SU-DHL-6 (cell line): ENCODE data around the gene TM4SF1.

Experiments
- H2AFZ ChIP-seq: fragments of 200-600 bp; sonication (generic); 2 replicates; pipeline ENCODE4 v1.6.1; 2014; ENCODE audit warnings: low read depth, mild to moderate bottlenecking, moderate library complexity, mixed read lengths, antibody characterized with exemption, low read length; ENCODE audit not compliant: severe bottlenecking
- H3F3A ChIP-seq: fragments of 200-600 bp; shearing (Covaris generic); 2 replicates; pipeline ENCODE4 v1.6.0; 2016; ENCODE audit warnings: antibody characterized with exemption, mild to moderate bottlenecking; ENCODE audit not compliant: insufficient read depth
- H3K27ac ChIP-seq: fragments of 200-600 bp; sonication (generic); 2 replicates; pipeline ENCODE4 v1.5.1; 2016; ENCODE audit warnings: low read depth, mild to moderate bottlenecking, low read length, moderate library complexity, mixed read lengths
- H3K27me3 ChIP-seq: fragments of 200-600 bp; sonication (generic), shearing (Covaris generic); 2 replicates; pipeline ENCODE4 v1.6.0; 2014; ENCODE audit warnings: mild to moderate bottlenecking, low read length
- H3K36me3 ChIP-seq: fragments of 200-600 bp; sonication (generic); 2 replicates; pipeline ENCODE4 v1.6.1; 2014; ENCODE audit warnings: mild to moderate bottlenecking, low read length, mixed read lengths
- H3K4me2 ChIP-seq: fragments of 300-600, 200-600 bp; shearing (Covaris generic), sonication (generic); 2 replicates; pipeline ENCODE4 v1.6.0; 2014; ENCODE audit warnings: low read length, low read depth, mild to moderate bottlenecking; ENCODE audit not compliant: poor library complexity, severe bottlenecking
- H3K4me3 ChIP-seq: fragments of 200-600 bp; sonication (generic); 2 replicates; pipeline ENCODE4 v1.5.1; 2014; ENCODE audit warnings: antibody characterized with exemption, low read length, mild to moderate bottlenecking, mixed read lengths; ENCODE audit not compliant: insufficient read depth, poor library complexity, severe bottlenecking
- H3K79me2 ChIP-seq: fragments of 200-600 bp; sonication (generic); 2 replicates; pipeline ENCODE4 v1.6.1; 2014; ENCODE audit warnings: mild to moderate bottlenecking, low read length, moderate library complexity; ENCODE audit not compliant: insufficient read depth
- H3K9ac ChIP-seq: fragments of 200-600 bp; sonication (generic); 2 replicates; pipeline ENCODE4 v1.7.0; 2014; ENCODE audit warnings: mild to moderate bottlenecking, low read length
- H3K9me2 ChIP-seq: fragments of 200-600 bp; sonication (generic); replicated peaks from 2 replicates; pipeline ENCODE4 v1.6.1; 2014; ENCODE audit warnings: low read length; ENCODE audit not compliant: insufficient read depth
- H3K9me3 ChIP-seq: fragments of 200-600 bp; sonication (generic); 2 replicates; pipeline ENCODE4 v1.6.1; 2014; ENCODE audit warnings: low read length, mixed read lengths; ENCODE audit not compliant: insufficient read depth
- H4K20me1 ChIP-seq: fragments of 200-600 bp; sonication (generic); 2 replicates; pipeline ENCODE4 v1.6.1; 2014; ENCODE audit warnings: low read depth, mild to moderate bottlenecking, antibody characterized with exemption, low read length, moderate library complexity, mixed read lengths
- EZH2phosphoT487 ChIP-seq: fragments of 200-600 bp; sonication (generic), shearing (Covaris generic); conservative IDR thresholded peaks from 2 replicates; pipeline ENCODE4 v1.6.1; 2018; ENCODE audit warnings: mild to moderate bottlenecking, antibody characterized with exemption, low read length, moderate library complexity, mixed read lengths
- TF ChIP-seq, protein P1 (sequence below): fragments of 200-600 bp; sonication (generic); IDR thresholded peaks from one replicate; pipeline ENCODE4 v1.5.1; 2017; ENCODE audit warnings: antibody characterized with exemption, mild to moderate bottlenecking, low read length, moderate library complexity; ENCODE audit not compliant: insufficient read depth, poor library complexity, severe bottlenecking

Gene TM4SF1, protein sequence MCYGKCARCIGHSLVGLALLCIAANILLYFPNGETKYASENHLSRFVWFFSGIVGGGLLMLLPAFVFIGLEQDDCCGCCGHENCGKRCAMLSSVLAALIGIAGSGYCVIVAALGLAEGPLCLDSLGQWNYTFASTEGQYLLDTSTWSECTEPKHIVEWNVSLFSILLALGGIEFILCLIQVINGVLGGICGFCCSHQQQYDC

DNA sequence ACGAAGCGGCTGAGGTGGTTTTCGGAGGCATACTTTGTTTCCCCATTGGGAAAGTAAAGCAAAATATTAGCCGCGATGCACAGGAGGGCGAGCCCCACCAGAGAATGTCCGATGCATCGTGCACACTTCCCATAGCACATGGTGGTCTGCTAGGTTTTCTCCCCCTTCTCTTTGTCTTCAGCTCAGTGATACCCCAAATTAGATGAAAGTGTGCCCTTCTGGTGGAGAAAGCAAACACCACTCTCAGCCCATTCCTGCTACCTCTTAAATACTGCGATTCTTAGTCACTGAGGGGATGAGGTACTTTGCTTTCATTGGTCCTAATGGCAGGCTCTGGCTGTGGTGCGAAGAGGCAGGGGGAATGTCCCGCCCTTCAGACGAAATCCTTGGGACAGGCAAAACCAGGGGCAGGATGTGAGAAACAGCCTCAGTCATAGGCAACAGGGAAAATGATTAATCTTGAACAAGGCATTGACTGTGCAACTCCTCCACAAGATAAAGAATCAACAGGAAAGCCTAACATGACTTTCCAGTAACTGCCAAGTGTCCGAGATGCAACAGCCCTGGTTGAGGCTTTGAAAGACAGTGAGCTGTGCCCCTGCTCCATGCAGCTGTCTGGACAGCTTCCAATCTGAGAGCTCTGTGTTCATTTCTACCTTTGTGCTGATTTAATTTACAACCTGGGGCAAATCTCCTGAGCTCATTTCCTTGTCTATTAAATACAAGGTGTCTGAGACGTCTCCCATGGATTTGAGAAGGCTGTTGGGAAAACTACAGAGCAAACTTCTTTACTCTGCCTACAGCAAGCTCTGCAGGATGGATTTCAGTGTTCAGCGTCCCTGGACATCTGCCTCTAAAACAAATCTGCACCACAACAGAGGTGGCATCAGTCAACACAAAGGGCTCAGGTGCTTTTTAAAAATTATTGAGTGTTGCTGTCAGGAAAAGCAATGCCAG is at the start of gene TM4SF1:
Gene TM4SF1 (minus strand): TSS at position 242 of the 957 bp plus-strand sequence. CDS start 102 bp downstream, at position 140.
- TF ChIP-seq, protein P1, sequence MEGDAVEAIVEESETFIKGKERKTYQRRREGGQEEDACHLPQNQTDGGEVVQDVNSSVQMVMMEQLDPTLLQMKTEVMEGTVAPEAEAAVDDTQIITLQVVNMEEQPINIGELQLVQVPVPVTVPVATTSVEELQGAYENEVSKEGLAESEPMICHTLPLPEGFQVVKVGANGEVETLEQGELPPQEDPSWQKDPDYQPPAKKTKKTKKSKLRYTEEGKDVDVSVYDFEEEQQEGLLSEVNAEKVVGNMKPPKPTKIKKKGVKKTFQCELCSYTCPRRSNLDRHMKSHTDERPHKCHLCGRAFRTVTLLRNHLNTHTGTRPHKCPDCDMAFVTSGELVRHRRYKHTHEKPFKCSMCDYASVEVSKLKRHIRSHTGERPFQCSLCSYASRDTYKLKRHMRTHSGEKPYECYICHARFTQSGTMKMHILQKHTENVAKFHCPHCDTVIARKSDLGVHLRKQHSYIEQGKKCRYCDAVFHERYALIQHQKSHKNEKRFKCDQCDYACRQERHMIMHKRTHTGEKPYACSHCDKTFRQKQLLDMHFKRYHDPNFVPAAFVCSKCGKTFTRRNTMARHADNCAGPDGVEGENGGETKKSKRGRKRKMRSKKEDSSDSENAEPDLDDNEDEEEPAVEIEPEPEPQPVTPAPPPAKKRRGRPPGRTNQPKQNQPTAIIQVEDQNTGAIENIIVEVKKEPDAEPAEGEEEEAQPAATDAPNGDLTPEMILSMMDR, result no peak
- no peak for TF ChIP-seq EZH2phosphoT487
- no peaks in the 10 kb centered on the region for H3F3A ChIP-seq
- no peaks in the 10 kb centered on the region for H3K9me3 ChIP-seq
- H3K36me3 ChIP-seq, result no peaks in the 10 kb centered on the region
- H3K9ac ChIP-seq, result no peak within 1 kb of the TSS
- no peaks in the 10 kb centered on the region for H3K79me2 ChIP-seq
- H3K9me2 ChIP-seq, result no peaks in the 10 kb centered on the region
- no peak within 1 kb of the TSS for H3K4me2 ChIP-seq
- H3K4me3 ChIP-seq, result no peak within 1 kb of the TSS
- H3K27ac ChIP-seq, result no peak within 1 kb of the TSS
- H4K20me1 ChIP-seq, result no peaks in the 10 kb centered on the region
- H3K27me3 ChIP-seq, result no peaks in the 10 kb centered on the region
- no peak within 1 kb of the TSS for H2AFZ ChIP-seq

DNA sequence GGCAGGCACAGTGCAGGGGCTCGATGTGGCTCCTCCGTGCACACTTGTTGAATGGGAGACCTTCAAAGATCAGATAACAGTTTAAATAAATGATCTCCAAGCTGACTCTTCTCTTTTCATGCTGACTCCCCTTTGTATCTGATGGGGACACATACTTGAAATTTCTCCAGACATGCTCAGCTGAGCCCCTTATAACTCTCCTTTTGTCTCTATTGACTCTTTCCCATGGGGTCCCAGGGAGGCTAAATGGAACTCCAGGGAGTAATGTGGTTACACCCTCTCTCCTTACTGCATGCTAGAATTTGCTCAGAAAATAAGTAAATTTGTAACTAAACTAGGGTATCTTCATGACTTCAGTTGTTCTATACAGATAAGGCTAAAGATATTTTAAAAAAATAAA is 48.9 kb upstream of the TM4SF1 start:
- Histone ChIP-seq H3K79me2 (no peaks in the 10 kb centered on the region), H4K20me1 (no peaks in the 10 kb centered on the region), H2AFZ (no peak overlapping the region), H3K9me2 (no peaks in the 10 kb centered on the region), H3K27me3 (no peaks in the 10 kb centered on the region), H3K36me3 (no peaks in the 10 kb centered on the region), H3K4me2 (no peak overlapping the region), H3K4me3 (no peak overlapping the region), H3K9me3 (no peaks in the 10 kb centered on the region), H3K27ac (no peak overlapping the region), H3K9ac (no peak overlapping the region), H3F3A (no peaks in the 10 kb centered on the region)
- TF ChIP-seq EZH2phosphoT487, result no peak
- TF ChIP-seq, protein P1, result no peak

DNA sequence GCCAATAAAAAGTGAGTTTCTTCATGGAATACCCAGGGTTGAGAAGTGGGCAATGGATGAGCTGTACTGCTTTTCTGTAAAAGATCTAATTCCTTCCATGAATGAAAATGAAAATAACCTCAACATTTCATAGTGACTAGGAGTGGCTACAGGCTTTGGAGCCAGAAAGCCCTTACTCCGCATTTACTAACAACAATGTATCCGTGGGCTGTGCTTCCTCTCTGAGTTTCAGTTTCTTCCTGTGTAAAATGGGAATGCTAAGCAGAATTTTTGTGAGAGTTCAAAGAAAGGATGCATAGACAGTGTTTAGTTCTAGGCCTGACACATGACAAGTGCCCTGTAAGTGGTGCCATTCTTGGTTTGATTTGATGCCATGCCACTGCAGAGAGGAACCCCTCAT is 47.5 kb upstream of the TM4SF1 start:
- H3K4me3 ChIP-seq, result no peak overlapping the region
- no peak overlapping the region for H2AFZ ChIP-seq
- no peak overlapping the region for H3K4me2 ChIP-seq
- no peaks in the 10 kb centered on the region for H3K36me3 ChIP-seq
- no peaks in the 10 kb centered on the region for H3K79me2 ChIP-seq
- H3K9me2 ChIP-seq, result no peaks in the 10 kb centered on the region
- H4K20me1 ChIP-seq, result no peaks in the 10 kb centered on the region
- H3K27me3 ChIP-seq, result no peaks in the 10 kb centered on the region
- TF ChIP-seq EZH2phosphoT487, result no peak
- TF ChIP-seq, protein P1, result no peak
- no peak overlapping the region for H3K27ac ChIP-seq
- no peak overlapping the region for H3K9ac ChIP-seq
- no peaks in the 10 kb centered on the region for H3F3A ChIP-seq
- no peaks in the 10 kb centered on the region for H3K9me3 ChIP-seq
